Coronary artery (tissue), 2 donors: Measurements from ENCODE around the gene CYP24A1.

Source experiments
- DNase-seq: peaks from one replicate; pipeline ENCODE4 v3.0.0-alpha.2; 2017; ENCODE audit warnings: low spot score
- H3K27ac ChIP-seq, 2 donors: fragments of 200-600 bp; sonication (generic); one replicate each; pipeline ENCODE4 v1.5.1; 2016 to 2019
- H3K4me3 ChIP-seq: fragments of 200-600 bp; sonication (generic); 2 replicates; pipeline ENCODE4 v1.5.1; 2016; ENCODE audit warnings: mild to moderate bottlenecking, moderate library complexity
- CTCF ChIP-seq: fragments of 200-600 bp; sonication (generic); IDR thresholded peaks from one replicate; pipeline ENCODE4 v1.5.1; 2019; ENCODE audit warnings: antibody characterized with exemption

The CYP24A1 gene

GRCh38 chr20:54140927-54141566, 32.7 kb downstream of the CYP24A1 start:
- DNase-seq: no peak
- no peak overlapping the region for H3K27ac ChIP-seq
- TF ChIP-seq CTCF: no peak
- no peak overlapping the region for H3K4me3 ChIP-seq

GRCh38 chr20:54140486-54140885, 33.3 kb downstream of the CYP24A1 start:
- Histone ChIP-seq H3K4me3 (no peak overlapping the region), H3K27ac (no peak overlapping the region)
- no peak for DNase-seq
- TF ChIP-seq CTCF: no peak

- DNase-seq: no peak
- no peak overlapping the region for H3K4me3 ChIP-seq
Observed at GRCh38 chr20:54140067-54140466, 33.7 kb downstream of the CYP24A1 start.

GRCh38 chr20:54139188-54139587, 34.6 kb downstream of the CYP24A1 start:
- H3K27ac ChIP-seq: no peak overlapping the region
- no peak for TF ChIP-seq CTCF
- H3K4me3 ChIP-seq: no peak overlapping the region
- no peak for DNase-seq

More at GRCh38 chr20:54140067-54140466, 33.7 kb downstream of the CYP24A1 start:
- no peak for TF ChIP-seq CTCF
- no peak overlapping the region for H3K27ac ChIP-seq

GRCh38 chr20:54138427-54138826, 35.4 kb downstream of the CYP24A1 start:
- TF ChIP-seq CTCF: no peak
- DNase-seq: no peak
- Histone ChIP-seq H3K4me3 (no peak overlapping the region), H3K27ac (no peak overlapping the region)

GRCh38 chr20:54137115-54137514, 36.7 kb downstream of the CYP24A1 start:
- Histone ChIP-seq H3K4me3 (no peak overlapping the region), H3K27ac (no peak overlapping the region)
- no peak for TF ChIP-seq CTCF
- DNase-seq: no peak

GRCh38 chr20:54134445-54135220, 39.2 kb downstream of the CYP24A1 start:
- no peak for TF ChIP-seq CTCF
- Histone ChIP-seq H3K4me3 (no peak overlapping the region), H3K27ac (no peak overlapping the region)
- no peak for DNase-seq
